SH-SY5Y (cell line): ENCODE results near the gene TFE3.

Source experiments
- GATA2 ChIP-seq: IDR thresholded peaks from 2 replicates; pipeline ENCODE4 v1.6.1; 2011; ENCODE audit warnings: mild to moderate bottlenecking, low read depth, low read length
- GATA3 ChIP-seq: IDR thresholded peaks from 2 replicates; pipeline ENCODE4 v1.6.1; 2011; ENCODE audit warnings: low read depth, mild to moderate bottlenecking, low read length, moderate library complexity

DNA sequence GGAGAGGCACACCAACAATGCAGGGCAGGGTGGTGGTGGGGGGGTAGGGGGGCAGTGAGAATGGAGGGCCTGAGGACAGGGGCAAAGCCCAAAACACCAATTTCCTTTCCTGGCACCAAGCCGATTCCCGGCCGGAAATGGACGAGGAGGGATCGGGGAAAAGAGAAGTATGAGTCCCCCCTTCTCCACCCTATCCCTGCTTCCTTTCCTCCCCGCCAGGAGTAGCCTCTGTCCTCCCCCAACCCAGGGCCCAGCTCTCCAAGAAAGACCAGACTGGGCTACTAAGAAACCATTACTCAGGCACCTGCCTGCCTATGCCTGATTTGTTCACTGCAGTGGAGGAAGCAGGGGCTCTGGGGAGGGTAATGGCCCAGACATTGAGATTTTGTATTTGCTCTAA is 16.0 kb upstream of the TFE3 start:
- no peak for TF ChIP-seq GATA2
- no peak for TF ChIP-seq GATA3
